DMS53 treated with DMSO at 0.1 percent for 48 hours (cell line): ENCODE results near the gene ITGA8.
"Not testable (repeated sequence)": the region's sequence is repeated elsewhere in the genome, so short reads cannot be mapped to it uniquely, and the experiment has no call there.

ENCODE experiments used
- DNase-seq: peaks from one replicate; lab custom pipeline; 2025; ENCODE audit not compliant: unreplicated experiment; lab: John Stamatoyannopoulos, UW

The ITGA8 gene

GRCh38 chr10:15690031-15690430 lies 29.7 kb downstream of the ITGA8 start:
- DNase-seq: no peak

GRCh38 chr10:15684768-15685167 lies 35.0 kb downstream of the ITGA8 start:
- DNase-seq: no peak

GRCh38 chr10:15681076-15681475 lies 38.6 kb downstream of the ITGA8 start:
- no peak for DNase-seq

GRCh38 chr10:15678851-15679250 lies 40.9 kb downstream of the ITGA8 start:
- DNase-seq: no peak

GRCh38 chr10:15672469-15672868 lies 47.3 kb downstream of the ITGA8 start:
- no peak for DNase-seq

- no peak for DNase-seq
These were observed 48.8 kb downstream of the ITGA8 start for GRCh38 chr10:15670880-15671279.

GRCh38 chr10:15661574-15661973 lies 58.1 kb downstream of the ITGA8 start:
- no peak for DNase-seq

- DNase-seq: no peak
These were observed 58.7 kb downstream of the ITGA8 start for GRCh38 chr10:15660990-15661389.

- DNase-seq: no peak
These were observed 61.5 kb downstream of the ITGA8 start for GRCh38 chr10:15658069-15658702.

- DNase-seq: no peak
These were observed 67.0 kb downstream of the ITGA8 start for GRCh38 chr10:15652757-15653156.

GRCh38 chr10:15652117-15652516 lies 67.6 kb downstream of the ITGA8 start:
- no peak for DNase-seq

GRCh38 chr10:15651175-15651574 lies 68.5 kb downstream of the ITGA8 start:
- no peak for DNase-seq

GRCh38 chr10:15642095-15642494 lies 77.6 kb downstream of the ITGA8 start:
- no peak for DNase-seq

GRCh38 chr10:15640536-15641085 lies 79.1 kb downstream of the ITGA8 start:
- DNase-seq: no peak

GRCh38 chr10:15636446-15636845 lies 83.3 kb downstream of the ITGA8 start:
- DNase-seq: no peak

- DNase-seq: no peak
These were observed 87.1 kb downstream of the ITGA8 start for GRCh38 chr10:15632456-15633091.

GRCh38 chr10:15631205-15631604 lies 88.5 kb downstream of the ITGA8 start:
- DNase-seq: not testable (repeated sequence)

GRCh38 chr10:15630353-15630752 lies 89.4 kb downstream of the ITGA8 start:
- no peak for DNase-seq

- DNase-seq: no peak
These were observed 92.0 kb downstream of the ITGA8 start for GRCh38 chr10:15627617-15628196.

GRCh38 chr10:15626937-15627336 lies 92.8 kb downstream of the ITGA8 start:
- no peak for DNase-seq

GRCh38 chr10:15625261-15625660 lies 94.5 kb downstream of the ITGA8 start:
- DNase-seq: no peak
